H54 (cell line): ENCODE measurements around the gene ZNF423.
"Not testable (repeated sequence)": the region's sequence is repeated elsewhere in the genome, so short reads cannot be mapped to it uniquely, and the experiment has no call there.

Experiments used
- DNase-seq: peaks from one replicate; pipeline ENCODE4 v3.0.0; 2011; ENCODE audit warnings: low spot score, mixed read lengths; ENCODE audit not compliant: insufficient read length
- FAIRE-seq: peaks from 3 replicates; lab custom pipeline; 2011; peaks lifted over from hg19 to GRCh38; lab: Jason Lieb, UNC
- POLR2A ChIP-seq: IDR thresholded peaks from 2 replicates; pipeline ENCODE4 v1.6.1; 2011; ENCODE audit warnings: low read depth, mild to moderate bottlenecking, low read length

Gene ZNF423

GRCh38 chr16:49566432-49566831 is 289.5 kb downstream of the ZNF423 start:
- no peak for FAIRE-seq
- TF ChIP-seq POLR2A: no peak
- no peak for DNase-seq

GRCh38 chr16:49564496-49565229 is 291.2 kb downstream of the ZNF423 start:
- FAIRE-seq (no peak), DNase-seq (no peak)
- no peak for TF ChIP-seq POLR2A

GRCh38 chr16:49563666-49564065 is 292.2 kb downstream of the ZNF423 start:
- FAIRE-seq (no peak), DNase-seq (no peak)

GRCh38 chr16:49562894-49563293 is 293.0 kb downstream of the ZNF423 start:
- not testable (repeated sequence) for FAIRE-seq, DNase-seq

More at GRCh38 chr16:49563666-49564065, 292.2 kb downstream of the ZNF423 start:
- TF ChIP-seq POLR2A: no peak

- TF ChIP-seq POLR2A: no peak
- no peak for DNase-seq
- no peak for FAIRE-seq
These were observed 293.7 kb downstream of the ZNF423 start for GRCh38 chr16:49562228-49562627.

- no peak for TF ChIP-seq POLR2A
- DNase-seq (no peak), FAIRE-seq (no peak)
These were observed 295.7 kb downstream of the ZNF423 start for GRCh38 chr16:49560004-49560830.

- no peak for DNase-seq
- FAIRE-seq: no peak
These were observed 296.7 kb downstream of the ZNF423 start for GRCh38 chr16:49559242-49559641.

GRCh38 chr16:49558451-49558850 is 297.5 kb downstream of the ZNF423 start:
- FAIRE-seq (no peak), DNase-seq (no peak)
- TF ChIP-seq POLR2A: no peak

More at GRCh38 chr16:49559242-49559641, 296.7 kb downstream of the ZNF423 start:
- no peak for TF ChIP-seq POLR2A

GRCh38 chr16:49556606-49557446 is 299.1 kb downstream of the ZNF423 start:
- TF ChIP-seq POLR2A: no peak
- FAIRE-seq (no peak), DNase-seq (peak; percentile 15)

- DNase-seq (no peak), FAIRE-seq (no peak)
- TF ChIP-seq POLR2A: no peak
These were observed 299.7 kb downstream of the ZNF423 start for GRCh38 chr16:49556249-49556605.

- TF ChIP-seq POLR2A: no peak
- FAIRE-seq (no peak), DNase-seq (no peak)
These were observed 301.2 kb downstream of the ZNF423 start for GRCh38 chr16:49554681-49555080.

- FAIRE-seq (no peak), DNase-seq (no peak)
- TF ChIP-seq POLR2A: no peak
These were observed 303.5 kb downstream of the ZNF423 start for GRCh38 chr16:49552313-49552928.

GRCh38 chr16:49550666-49551065 is 305.2 kb downstream of the ZNF423 start:
- TF ChIP-seq POLR2A: no peak
- DNase-seq (no peak), FAIRE-seq (no peak)

- DNase-seq (no peak), FAIRE-seq (no peak)
- no peak for TF ChIP-seq POLR2A
These were observed 305.8 kb downstream of the ZNF423 start for GRCh38 chr16:49550140-49550539.
